ENCODE results near the gene GPR6.

The GPR6 gene

GRCh38 chr6:109978174-109979032 lies at the start of gene GPR6:
Gene GPR6, plus strand, starts transcription at chr6:109978311. Its CDS starts 802 bp downstream, at chr6:109979113.
- TF ChIP-seq Cebpa-rat (IDR thresholded peaks at IDR 0.05): no peak
- Histone ChIP-seq H3K4me3 (no peak within 1 kb of the TSS), H4K20me1 (no peaks in the 10 kb centered on the region; a peak in 1 of 22 replicates), H3K27ac (no peak within 1 kb of the TSS), H3K9ac (no peak within 1 kb of the TSS), H3K27me3 (no peaks in the 10 kb centered on the region), H3K36me3 (no peaks in the 10 kb centered on the region), H3K4me2 (no peak within 1 kb of the TSS), H3K4me1 (no peaks in the 10 kb centered on the region), H3K9me3 (replicated peaks in 1 of 11) (peaks cover 8 to 23% (median 14%) of the 10 kb centered on the region in 11 experiments; a peak in 19 of 22 replicates)

GRCh38 chr6:109934293-109934692 lies 43.8 kb upstream of the GPR6 start:
- no peak overlapping the region for H3K27ac ChIP-seq
- peaks cover 0 to 12% (median 6%) of the 10 kb centered on the region in 10 experiments; a peak in 9 of 20 replicates for H3K4me1 ChIP-seq
- peaks cover 10 to 28% (median 14%) of the 10 kb centered on the region in 11 experiments; a peak in 19 of 22 replicates for H3K9me3 ChIP-seq (replicated peaks in 1 of 11)
- H3K36me3 ChIP-seq: no peaks in the 10 kb centered on the region; a peak in 1 of 22 replicates
- no peak overlapping the region for H3K9ac ChIP-seq
- TF ChIP-seq Cebpa-rat (IDR thresholded peaks at IDR 0.05): no peak
- no peaks in the 10 kb centered on the region for H3K27me3 ChIP-seq
- no peak overlapping the region for H3K4me3 ChIP-seq
- no peaks in the 10 kb centered on the region for H4K20me1 ChIP-seq
- no peak overlapping the region for H3K4me2 ChIP-seq

- Histone ChIP-seq H3K9ac (no peak overlapping the region), H3K27ac (no peak overlapping the region), H3K4me3 (no peak overlapping the region), H3K4me1 (no peaks in the 10 kb centered on the region), H3K9me3 (replicated peaks in 1 of 11) (peaks cover 10 to 23% (median 14%) of the 10 kb centered on the region in 11 experiments; a peak in 19 of 22 replicates), H3K4me2 (no peak overlapping the region), H3K36me3 (no peaks in the 10 kb centered on the region; a peak in 1 of 22 replicates), H4K20me1 (no peaks in the 10 kb centered on the region), H3K27me3 (no peaks in the 10 kb centered on the region)
- TF ChIP-seq Cebpa-rat (IDR thresholded peaks at IDR 0.05): no peak
Measured at GRCh38 chr6:109939654-109940053, 38.5 kb upstream of the GPR6 start.

- Histone ChIP-seq H3K27ac (no peak overlapping the region), H3K27me3 (no peaks in the 10 kb centered on the region), H3K36me3 (no peaks in the 10 kb centered on the region), H3K9me3 (replicated peaks in 1 of 11) (no peaks in the 10 kb centered on the region), H3K4me2 (no peak overlapping the region), H3K4me3 (no peak overlapping the region), H4K20me1 (no peaks in the 10 kb centered on the region), H3K9ac (no peak overlapping the region), H3K4me1 (no peaks in the 10 kb centered on the region)
- no peak for TF ChIP-seq Cebpa-rat (IDR thresholded peaks at IDR 0.05)
Measured at GRCh38 chr6:109944448-109944847, 33.7 kb upstream of the GPR6 start.

- no peaks in the 10 kb centered on the region for H3K9me3 ChIP-seq (replicated peaks in 1 of 11)
- H3K27ac ChIP-seq: no peak overlapping the region
- H3K4me3 ChIP-seq: no peak overlapping the region
- H3K36me3 ChIP-seq: no peaks in the 10 kb centered on the region
- H3K27me3 ChIP-seq: no peaks in the 10 kb centered on the region
- H3K4me2 ChIP-seq: no peak overlapping the region
- H3K4me1 ChIP-seq: no peaks in the 10 kb centered on the region
- H4K20me1 ChIP-seq: no peaks in the 10 kb centered on the region
- no peak overlapping the region for H3K9ac ChIP-seq
- no peak for TF ChIP-seq Cebpa-rat (IDR thresholded peaks at IDR 0.05)
Measured at GRCh38 chr6:109945091-109945490, 33.0 kb upstream of the GPR6 start.

GRCh38 chr6:109946979-109947378 lies 31.1 kb upstream of the GPR6 start:
- Histone ChIP-seq H3K27ac (no peak overlapping the region), H3K36me3 (no peaks in the 10 kb centered on the region), H3K9me3 (replicated peaks in 1 of 11) (peaks cover 0 to 9% (median 5%) of the 10 kb centered on the region in 11 experiments; a peak in 5 of 22 replicates), H3K27me3 (no peaks in the 10 kb centered on the region), H3K4me1 (no peaks in the 10 kb centered on the region), H3K4me3 (no peak overlapping the region), H3K4me2 (no peak overlapping the region), H3K9ac (no peak overlapping the region), H4K20me1 (no peaks in the 10 kb centered on the region)
- no peak for TF ChIP-seq Cebpa-rat (IDR thresholded peaks at IDR 0.05)

GRCh38 chr6:109949281-109950065 lies 28.6 kb upstream of the GPR6 start:
- H3K4me3 ChIP-seq: no peak overlapping the region
- no peak overlapping the region for H3K4me2 ChIP-seq
- H3K27me3 ChIP-seq: no peaks in the 10 kb centered on the region
- peaks cover 0 to 10% (median 6%) of the 10 kb centered on the region in 11 experiments; a peak in 7 of 22 replicates for H3K9me3 ChIP-seq (replicated peaks in 1 of 11)
- H4K20me1 ChIP-seq: no peaks in the 10 kb centered on the region
- H3K27ac ChIP-seq: no peak overlapping the region
- no peak for TF ChIP-seq Cebpa-rat (IDR thresholded peaks at IDR 0.05)
- H3K36me3 ChIP-seq: no peaks in the 10 kb centered on the region
- H3K4me1 ChIP-seq: no peaks in the 10 kb centered on the region
- no peak overlapping the region for H3K9ac ChIP-seq

GRCh38 chr6:109955491-109955890 lies 22.6 kb upstream of the GPR6 start:
- no peak overlapping the region for H3K4me2 ChIP-seq
- H3K9me3 ChIP-seq (replicated peaks in 1 of 11): peaks cover 0 to 22% (median 14%) of the 10 kb centered on the region in 11 experiments; a peak in 15 of 22 replicates
- no peak overlapping the region for H3K9ac ChIP-seq
- H3K27me3 ChIP-seq: no peaks in the 10 kb centered on the region
- no peaks in the 10 kb centered on the region for H4K20me1 ChIP-seq
- H3K4me3 ChIP-seq: no peak overlapping the region
- H3K27ac ChIP-seq: no peak overlapping the region
- peaks cover 0 to 5% (median under 1%) of the 10 kb centered on the region in 10 experiments; a peak in 7 of 20 replicates for H3K4me1 ChIP-seq
- TF ChIP-seq Cebpa-rat (IDR thresholded peaks at IDR 0.05): no peak
- H3K36me3 ChIP-seq: no peaks in the 10 kb centered on the region

- Histone ChIP-seq H3K36me3 (0 out of 22 replicates have a peak, but pooled peaks cover 0 to 3% (median 0%) of the 10 kb centered on the region in 11 experiments), H3K4me1 (peaks cover 12 to 29% (median 23%) of the 10 kb centered on the region in 10 experiments), H3K9me3 (replicated peaks in 1 of 11) (peaks cover 8 to 28% (median 23%) of the 10 kb centered on the region in 11 experiments), H3K4me2 (no peak overlapping the region), H3K9ac (no peak overlapping the region), H4K20me1 (no peaks in the 10 kb centered on the region), H3K27me3 (no peaks in the 10 kb centered on the region), H3K4me3 (no peak overlapping the region), H3K27ac (no peak overlapping the region)
- no peak for TF ChIP-seq Cebpa-rat (IDR thresholded peaks at IDR 0.05)
Measured at GRCh38 chr6:109958626-109959025, 19.5 kb upstream of the GPR6 start.
